Raji (cell line): Measurements from ENCODE around the gene UTP3.

Experiments used
- POLR2A ChIP-seq: IDR thresholded peaks from 2 replicates; pipeline ENCODE4 v1.6.1; 2011; ENCODE audit warnings: low read depth, low read length, control low read depth; ENCODE audit not compliant: insufficient read depth

UTP3 gene

DNA sequence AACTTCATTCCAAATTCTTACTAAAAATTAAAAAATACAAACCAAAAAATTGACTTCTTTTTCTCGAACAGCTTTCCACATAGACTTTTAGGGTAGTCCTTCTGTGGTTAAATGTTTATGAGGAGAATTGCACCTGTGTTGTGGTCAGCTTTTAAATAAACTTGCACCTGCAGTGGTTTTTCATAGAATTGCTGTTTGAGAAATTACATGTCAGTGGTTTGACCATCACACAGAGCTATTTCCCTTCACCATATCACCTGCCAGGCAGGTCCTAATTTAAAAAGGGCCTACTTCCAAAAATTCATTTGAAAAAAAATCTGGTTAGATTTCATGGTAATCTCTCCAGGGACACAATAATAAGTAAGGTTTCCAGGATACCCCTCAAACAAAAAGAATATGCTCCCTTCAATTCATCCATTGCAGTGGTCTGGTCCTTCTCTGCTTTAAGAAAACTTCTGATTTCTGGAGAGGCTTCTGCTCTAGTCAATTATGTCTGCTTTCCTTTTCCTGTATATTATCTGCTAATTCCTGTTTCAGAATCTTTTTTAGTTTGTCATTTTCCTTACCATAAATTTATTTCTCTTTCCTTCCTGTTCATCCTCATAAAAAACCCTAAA lies 9.8 kb upstream of the UTP3 start:
- TF ChIP-seq POLR2A = 0 out of 2 replicates have a peak, but pooled peaks have one; percentile 30

DNA sequence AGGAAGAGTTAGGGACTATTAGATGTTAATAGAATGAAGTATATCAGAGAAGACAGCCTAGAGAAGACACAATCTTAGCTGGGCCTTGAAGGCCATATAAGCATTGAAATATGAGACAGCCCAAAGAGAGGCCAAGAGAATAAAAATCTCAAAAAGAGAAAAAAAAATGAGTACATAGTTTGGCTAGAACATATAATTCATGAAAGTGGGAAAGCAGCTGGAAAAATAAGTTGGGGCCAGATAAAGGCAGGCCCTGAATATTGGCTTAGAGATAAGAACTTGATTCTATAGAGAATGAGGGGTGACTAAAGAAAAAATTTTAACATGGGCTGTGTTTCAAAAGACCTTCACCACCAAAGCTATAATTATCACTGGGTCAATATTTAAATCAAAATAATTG lies 7.4 kb upstream of the UTP3 start:
- no peak for TF ChIP-seq POLR2A

DNA sequence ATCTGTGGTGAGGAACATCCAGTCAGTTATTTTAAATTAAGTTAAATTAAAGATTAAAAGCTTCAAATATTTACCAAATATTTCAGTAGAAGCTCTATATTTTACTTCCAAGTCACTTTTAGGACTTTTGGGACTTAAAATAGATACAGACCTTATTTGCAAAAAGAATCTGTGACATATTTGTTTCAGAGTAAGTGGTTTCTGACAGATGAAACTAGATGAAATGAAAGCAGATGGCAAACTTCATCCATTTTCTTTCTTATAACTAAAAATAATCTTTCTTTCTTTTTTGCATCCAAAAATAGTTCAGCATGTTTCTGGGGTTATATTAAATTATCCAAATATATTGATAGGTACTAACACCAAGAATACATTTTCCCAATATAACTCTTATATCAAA lies 6.6 kb upstream of the UTP3 start:
- TF ChIP-seq POLR2A = no peak

DNA sequence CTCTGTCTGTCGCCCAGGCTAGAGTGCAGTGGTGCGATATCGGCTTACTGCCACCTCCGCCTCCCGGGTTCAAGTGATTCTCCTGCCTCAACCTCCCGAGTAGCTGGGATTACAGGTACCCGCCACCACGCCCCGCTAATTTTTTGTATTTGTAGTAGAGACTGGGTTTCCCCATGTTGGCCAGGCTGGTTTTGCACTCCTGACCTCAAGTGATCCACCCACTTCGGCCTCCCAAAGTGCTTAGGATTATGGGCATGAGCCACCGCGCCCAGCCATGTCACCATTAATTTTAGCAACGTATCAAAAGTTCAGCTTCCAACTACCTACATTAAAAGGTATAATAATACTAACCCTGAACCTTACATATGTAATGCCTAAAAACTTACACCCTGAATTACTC lies 940 bp upstream of the UTP3 start:
- TF ChIP-seq POLR2A = no peak

DNA sequence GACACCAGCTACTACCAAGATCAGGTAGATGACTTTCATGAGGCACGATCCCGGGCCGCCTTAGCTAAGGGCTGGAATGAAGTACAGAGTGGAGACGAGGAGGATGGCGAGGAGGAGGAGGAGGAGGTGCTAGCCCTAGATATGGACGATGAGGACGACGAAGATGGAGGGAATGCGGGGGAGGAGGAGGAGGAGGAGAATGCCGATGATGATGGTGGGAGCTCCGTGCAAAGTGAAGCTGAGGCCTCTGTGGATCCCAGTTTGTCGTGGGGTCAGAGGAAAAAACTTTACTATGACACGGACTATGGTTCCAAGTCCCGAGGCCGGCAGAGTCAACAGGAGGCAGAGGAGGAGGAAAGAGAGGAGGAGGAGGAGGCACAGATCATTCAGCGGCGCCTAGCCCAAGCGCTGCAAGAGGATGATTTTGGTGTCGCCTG lies 481 bp downstream of the UTP3 start:
- TF ChIP-seq POLR2A = no peak

DNA sequence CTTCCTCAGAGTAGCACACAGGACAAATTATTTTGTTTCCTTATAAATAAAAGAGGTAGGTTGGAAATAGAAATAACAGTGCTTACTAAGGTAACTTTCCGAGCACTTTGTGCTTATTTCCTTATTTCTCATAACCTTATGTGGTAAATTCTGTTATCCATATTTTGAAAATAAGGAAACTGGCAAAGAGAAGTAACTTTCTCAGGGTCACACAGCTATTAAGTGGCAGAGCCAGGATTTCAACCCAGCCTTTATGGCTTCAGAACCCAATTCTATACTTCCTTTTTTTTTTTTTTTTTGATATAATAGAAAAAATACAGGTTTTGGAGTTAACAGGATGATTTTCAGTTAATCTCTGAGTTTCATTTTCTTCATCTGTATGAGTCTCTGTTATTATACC lies 3.3 kb downstream of the UTP3 start:
- no peak for TF ChIP-seq POLR2A

DNA sequence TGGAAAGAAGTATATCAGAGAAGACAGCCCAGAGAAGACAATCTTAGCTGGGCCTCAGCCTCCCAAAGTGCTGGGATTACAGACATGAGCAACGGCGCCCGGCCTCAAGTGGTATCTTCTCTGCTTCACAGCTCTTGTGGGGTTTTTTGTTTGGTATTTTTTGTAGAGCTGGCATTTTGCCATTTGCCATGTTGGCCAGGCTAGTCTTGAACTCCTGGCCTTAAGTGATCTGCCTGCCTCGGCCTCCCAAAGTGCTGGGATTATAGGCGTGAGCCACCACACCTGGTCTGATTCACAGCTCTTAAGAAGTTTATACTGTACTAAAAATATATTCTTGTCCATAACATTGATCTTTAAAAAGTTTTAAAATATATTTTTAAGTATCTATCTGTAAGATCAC lies 12.4 kb downstream of the UTP3 start:
- TF ChIP-seq POLR2A = no peak

DNA sequence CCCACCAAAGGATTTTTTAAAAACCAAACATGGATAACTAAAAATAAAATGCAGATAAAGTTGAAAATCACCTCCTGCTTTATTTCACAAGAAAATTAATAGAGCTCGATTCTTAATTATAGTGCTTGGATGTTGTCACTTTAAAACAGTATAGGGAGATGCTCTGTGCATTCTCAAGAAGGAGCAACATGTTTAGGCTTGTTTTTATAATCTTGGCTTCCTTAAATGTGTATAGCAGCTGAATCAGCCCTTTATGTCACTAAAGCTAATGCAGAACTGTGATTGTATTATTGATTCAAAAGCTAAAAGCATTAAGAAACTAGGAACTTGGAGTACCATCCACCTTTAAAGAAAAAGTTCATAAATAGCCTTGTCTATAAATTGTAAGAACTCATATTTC lies 12.9 kb downstream of the UTP3 start:
- no peak for TF ChIP-seq POLR2A

DNA sequence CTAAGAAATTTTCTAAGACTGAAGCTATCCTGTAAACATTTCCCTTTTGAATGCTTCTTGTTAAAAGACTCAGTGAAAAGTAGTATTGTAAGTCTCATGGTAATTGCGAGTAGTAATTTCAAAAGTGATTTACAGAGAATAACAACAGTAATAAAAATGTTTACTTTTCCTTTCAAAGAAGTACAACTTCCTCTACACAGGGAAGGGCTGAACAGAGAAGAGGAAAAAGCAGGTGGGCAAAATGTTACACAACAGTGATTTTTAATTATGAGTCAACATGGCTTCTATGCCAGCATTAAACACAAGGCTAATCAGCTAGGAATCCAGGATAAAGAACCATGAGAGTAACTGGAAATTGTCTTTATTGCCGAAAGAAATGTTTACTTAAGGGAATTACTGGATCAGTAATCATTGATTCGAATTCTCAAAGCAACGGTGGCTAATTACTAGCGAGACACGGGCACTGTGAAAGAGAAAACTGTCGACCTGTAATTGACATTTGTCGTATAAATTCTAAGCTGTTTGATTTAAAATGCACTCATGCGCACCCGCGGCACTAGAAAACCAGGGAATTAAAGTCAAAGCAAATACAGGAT lies 15.4 kb downstream of the UTP3 start:
- TF ChIP-seq POLR2A = no peak

DNA sequence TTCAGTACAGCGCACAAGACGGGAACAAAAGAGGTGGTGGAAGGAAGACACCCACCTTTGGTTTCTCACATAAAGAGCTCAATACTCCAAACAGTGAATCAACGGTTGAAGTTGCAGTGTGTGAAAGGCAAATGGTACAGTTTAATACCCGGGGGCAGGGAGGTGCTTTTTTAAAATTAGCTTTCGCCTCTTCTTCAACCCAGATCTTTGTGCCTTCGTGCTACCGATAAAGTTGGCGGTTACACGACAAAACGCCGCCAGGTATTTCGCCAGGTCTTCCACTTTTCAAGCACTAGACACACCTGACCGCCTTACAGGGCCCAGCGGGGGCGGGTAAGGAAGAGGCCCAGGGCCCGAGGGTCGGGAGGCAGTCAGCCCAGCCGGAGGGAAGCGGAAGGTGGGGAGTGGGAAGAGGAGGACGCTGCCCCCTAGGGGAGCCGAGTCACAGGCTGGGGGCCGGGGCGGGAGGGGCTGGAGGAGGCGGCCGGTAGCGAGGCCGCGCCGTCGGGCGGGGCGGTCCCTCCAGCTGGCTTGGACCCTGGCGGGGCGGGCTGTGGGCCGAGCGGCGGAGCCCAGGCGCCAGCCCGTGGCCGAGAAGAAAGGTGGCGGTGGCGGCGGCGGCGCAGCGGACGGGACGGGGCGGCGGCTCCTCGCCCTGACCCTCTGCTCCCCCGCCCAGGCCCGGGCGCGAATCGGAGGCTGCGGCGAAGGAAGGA lies 16.0 kb downstream of the UTP3 start:
- peak; percentile 57 for TF ChIP-seq POLR2A

DNA sequence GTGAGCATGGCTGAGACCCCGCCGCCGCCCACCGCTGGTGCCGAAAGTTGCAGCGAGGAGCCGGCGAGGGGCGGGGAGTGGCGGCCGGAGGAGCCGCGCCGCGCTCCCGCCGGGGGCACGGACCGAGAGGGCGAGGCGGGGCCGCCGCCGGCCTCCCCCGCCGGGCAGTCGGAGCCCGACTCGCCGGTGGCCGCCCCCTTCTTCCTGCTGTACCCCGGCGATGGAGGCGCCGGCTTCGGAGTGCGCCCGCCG lies 16.5 kb downstream of the UTP3 start:
- no peak for TF ChIP-seq POLR2A

DNA sequence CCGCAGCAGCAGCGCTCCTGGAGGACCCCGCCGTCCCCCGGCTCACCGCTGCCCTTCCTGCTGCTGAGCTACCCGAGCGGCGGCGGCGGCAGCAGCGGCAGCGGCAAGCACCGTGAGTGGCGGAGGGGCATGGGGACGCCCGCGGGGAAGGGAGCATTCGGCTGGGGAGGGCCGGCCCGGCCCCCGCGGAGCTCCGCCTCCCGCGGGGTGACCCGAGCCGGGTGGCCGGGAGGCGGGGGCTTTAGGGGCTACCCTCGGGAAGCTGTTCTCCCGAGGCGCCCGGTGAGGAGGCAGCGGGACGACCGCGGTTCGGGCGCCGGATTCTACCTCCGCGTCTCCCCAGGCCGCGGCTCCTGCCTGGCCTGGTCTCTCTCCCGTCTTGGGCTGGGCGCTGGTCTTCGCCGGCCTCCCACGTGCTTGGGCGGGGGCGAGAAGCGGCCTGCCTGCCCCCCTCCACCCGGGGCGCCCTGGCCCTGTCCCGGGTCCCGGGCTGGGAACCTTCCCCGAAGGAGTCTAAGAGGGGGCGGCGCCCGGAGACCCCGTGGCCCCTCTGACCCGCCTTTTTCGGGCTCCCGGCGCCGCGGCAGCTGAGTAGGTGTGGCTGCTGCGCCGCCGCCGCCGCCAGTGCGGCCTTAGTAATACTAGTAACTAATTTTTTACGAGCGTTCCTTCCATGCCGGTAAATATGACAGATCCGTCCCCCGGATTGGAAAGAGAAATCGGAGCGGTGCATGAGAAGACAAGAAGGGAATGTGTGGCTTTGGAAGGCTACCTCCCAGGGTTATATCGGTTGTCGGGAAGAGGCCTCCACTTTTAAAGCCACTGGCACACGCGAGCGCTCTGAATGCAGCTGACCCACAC lies 17.1 kb downstream of the UTP3 start:
- 0 out of 2 replicates have a peak, but pooled peaks have one; percentile 45 for TF ChIP-seq POLR2A

DNA sequence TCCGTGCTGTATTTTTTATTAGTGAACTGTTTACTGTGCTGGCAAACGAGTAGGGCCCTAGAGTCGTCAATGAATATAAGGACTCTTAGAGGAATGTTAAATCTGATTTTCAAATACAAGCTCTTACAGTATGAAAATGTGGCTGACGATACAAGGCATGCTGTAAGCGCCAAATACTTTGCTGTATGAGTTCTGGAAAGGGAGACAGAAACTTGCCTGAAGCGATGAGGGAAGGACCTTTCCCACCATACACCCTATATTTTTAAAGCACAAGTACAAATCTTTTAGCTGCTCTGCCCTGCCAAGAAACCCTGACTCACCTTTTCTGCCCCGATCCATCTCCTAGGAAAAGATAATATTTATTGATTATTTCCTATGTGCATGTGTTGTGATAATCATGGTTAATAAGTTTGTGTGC lies 17.7 kb downstream of the UTP3 start:
- TF ChIP-seq POLR2A = no peak

DNA sequence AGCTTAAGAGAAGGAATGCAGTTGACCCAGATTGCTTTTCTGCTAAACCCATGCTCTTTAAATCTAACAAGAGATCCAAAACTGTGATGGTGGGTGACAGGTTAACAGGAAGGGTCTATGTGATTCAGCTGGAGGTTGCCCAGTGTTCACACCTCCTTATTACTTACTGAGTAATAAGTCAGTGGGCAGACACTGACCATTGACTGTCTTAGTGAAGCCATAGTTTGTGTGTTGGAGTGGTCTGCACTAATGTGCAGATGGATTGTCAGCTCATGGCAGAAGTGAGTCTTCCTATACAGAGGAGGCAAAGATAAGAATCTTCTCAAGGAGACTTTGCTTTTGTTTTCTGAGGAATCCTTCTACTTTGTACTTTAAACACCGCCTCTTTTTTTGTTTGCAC lies 18.2 kb downstream of the UTP3 start:
- TF ChIP-seq POLR2A = no peak

DNA sequence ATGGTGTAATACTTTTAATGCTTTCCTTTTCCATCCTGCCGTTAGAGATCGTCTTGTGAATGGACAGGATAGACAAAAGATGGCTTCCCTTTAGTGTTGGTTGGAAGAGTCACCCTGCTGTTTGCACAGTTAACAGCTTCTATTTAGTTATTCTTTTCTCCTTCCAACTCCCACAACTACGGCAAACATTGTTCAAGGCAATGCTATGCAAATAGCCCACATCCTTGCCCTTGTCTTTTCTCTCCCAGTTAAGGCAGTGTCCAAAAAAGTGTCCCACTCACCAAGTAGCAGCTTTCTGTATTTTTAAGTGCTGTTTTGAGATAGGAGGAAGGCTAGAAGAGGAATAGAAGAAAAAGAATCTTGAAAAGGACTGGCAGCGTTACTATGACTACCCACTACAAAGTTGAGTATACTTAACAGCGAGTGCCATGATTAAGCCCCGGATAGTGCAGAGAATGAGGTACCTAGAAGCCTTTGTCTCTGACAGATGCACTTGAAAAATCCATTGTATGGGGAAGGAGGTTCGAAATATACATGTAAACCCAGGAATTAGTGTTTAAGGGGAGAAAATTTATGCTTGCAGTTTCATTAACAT lies 21.4 kb downstream of the UTP3 start:
- TF ChIP-seq POLR2A = no peak
